GM20000 (cell line): ENCODE measurements around the gene MRPS5.

Experiments used
- DNase-seq: peaks from one replicate; pipeline ENCODE4 v3.0.0; 2012; ENCODE audit warnings: low spot score
- TF ChIP-seq, protein P1 (sequence below): IDR thresholded peaks from 2 replicates; pipeline ENCODE4 v1.5.1; 2012; ENCODE audit warnings: mild to moderate bottlenecking, control low read depth; ENCODE audit errors: extremely low read depth, missing control alignments

MRPS5 gene

DNA sequence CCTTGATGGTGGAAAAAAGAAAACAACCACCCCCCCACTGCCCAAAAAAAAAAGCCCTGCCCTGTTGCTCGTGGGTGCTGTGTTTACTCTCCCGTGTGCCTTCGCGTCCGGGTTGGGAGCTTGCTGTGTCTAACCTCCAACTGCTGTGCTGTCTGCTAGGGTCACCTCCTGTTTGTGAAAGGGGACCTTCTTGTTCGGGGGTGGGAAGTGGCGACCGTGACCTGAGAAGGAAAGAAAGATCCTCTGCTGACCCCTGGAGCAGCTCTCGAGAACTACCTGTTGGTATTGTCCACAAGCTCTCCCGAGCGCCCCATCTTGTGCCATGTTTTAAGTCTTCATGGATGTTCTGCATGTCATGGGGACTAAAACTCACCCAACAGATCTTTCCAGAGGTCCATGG is 68.1 kb downstream of the MRPS5 start:
- DNase-seq, result no peak
- TF ChIP-seq, protein P1, sequence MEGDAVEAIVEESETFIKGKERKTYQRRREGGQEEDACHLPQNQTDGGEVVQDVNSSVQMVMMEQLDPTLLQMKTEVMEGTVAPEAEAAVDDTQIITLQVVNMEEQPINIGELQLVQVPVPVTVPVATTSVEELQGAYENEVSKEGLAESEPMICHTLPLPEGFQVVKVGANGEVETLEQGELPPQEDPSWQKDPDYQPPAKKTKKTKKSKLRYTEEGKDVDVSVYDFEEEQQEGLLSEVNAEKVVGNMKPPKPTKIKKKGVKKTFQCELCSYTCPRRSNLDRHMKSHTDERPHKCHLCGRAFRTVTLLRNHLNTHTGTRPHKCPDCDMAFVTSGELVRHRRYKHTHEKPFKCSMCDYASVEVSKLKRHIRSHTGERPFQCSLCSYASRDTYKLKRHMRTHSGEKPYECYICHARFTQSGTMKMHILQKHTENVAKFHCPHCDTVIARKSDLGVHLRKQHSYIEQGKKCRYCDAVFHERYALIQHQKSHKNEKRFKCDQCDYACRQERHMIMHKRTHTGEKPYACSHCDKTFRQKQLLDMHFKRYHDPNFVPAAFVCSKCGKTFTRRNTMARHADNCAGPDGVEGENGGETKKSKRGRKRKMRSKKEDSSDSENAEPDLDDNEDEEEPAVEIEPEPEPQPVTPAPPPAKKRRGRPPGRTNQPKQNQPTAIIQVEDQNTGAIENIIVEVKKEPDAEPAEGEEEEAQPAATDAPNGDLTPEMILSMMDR, result no peak

DNA sequence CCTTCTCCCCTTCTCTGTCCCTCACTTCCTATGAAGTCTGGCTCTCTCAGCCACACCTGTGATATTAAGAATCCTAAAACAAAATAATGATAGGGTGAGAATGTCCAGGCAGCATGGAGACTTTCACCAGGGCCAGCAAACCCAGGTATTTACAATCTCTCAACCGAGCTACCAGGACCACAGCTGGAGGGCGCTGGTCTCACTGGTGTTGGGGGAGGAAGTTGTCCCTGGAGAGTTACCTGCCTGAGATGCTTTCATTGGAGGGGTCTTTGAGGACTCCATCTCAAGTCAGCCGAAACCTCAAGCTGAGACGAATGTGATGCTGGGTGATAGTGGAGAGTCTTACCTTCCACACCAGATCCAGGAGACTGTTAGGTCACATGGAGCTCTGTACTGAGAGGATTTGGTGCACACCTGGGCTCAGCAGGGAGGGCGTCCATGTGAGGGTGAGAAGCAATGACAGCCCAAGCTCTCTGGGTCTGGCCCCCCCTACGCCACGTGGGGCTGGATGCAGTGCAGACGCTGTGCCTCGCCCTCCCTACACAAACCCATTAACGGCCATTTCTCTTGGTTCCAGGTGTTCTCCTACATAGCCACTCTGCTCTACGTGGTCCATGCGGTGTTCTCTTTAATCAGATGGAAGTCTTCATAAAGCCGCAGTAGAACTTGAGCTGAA is 68.7 kb downstream of the MRPS5 start:
- DNase-seq, result no peak
- TF ChIP-seq, protein P1, result no peak

DNA sequence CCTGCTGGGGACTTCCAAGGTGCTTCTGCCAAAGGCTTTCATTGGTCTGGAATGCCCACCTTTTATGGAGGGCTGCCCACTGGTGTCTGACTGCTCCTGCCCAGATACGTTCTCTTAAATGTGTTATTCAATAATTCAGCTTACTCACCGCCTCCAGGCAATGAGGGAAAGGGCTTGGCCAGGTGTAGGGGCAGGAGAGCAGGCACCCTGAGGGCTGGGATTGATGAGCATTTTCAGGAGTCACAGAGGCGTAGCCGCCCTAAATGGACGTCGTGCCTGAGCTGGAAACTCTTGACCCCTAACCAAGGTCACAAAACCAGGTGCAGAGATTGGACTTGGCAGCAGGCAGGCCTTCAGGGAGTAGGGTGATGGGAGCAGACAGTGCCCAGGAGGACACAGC is 69.3 kb downstream of the MRPS5 start:
- DNase-seq, result no peak

DNA sequence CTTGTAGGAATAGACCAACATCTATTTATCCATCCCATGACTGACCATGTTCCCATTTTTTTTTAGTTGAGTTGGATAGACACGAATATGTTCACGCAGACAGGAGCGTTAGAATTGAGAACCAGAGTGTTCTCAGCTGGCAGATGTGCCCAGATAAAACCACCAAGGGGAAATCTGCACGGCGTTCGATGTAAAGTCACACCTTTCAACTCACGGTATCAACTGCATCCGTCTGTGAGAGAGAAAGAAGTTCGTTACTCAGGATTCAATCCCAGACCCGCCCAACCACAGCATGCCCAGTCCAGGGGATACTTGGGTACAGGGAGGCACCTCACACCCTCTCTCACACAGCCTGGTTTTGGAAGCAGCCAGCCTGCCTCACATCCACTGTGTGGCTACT is 70.0 kb downstream of the MRPS5 start:
- TF ChIP-seq, protein P1, result no peak
- no peak for DNase-seq

More for the DNA sequence above, 69.3 kb downstream of the MRPS5 start:
- TF ChIP-seq, protein P1, result no peak

DNA sequence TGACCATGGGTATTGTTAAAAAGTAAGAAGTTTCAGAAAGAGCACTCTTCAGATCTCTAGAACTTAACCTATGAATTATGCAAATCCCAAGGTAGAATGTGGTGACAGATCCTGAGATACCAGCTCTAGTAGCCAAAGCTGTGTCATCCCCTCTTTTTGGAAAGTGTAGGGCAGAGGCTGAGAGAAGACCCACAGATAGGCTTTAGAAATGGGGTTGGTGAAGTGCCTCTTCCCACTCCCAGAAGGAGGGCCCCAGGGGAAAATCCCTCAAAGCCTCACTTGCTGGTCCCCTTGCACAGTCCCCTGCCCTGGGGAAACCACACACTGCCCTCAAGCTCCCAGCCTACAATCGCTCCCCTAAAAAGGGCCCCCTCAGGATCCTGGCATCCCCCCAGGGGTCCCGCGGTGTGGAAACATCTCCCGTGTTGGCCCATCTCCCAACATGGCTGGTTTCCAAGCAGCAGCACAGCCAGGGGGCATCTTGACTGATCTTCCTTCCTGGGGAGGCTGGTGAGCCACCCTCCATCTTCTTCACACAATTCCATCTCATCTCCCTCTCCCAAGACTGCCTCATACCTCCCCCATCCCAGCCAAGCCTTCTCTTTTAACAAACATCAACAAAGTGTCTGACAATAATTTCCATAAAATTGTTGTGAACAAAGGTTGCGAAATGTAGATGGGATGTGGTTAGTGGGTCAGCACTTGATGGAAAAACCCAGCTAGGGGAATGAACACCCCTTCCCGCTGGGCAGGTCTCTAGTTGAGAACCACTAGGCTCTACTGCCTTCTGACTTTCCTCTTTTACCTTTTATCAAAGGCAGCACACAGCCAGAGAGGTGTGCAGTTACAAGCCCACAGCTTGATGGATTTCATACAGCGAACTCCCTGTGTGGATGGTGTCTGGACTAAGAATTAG is 71.0 kb downstream of the MRPS5 start:
- DNase-seq, result no peak
- TF ChIP-seq, protein P1, result no peak

DNA sequence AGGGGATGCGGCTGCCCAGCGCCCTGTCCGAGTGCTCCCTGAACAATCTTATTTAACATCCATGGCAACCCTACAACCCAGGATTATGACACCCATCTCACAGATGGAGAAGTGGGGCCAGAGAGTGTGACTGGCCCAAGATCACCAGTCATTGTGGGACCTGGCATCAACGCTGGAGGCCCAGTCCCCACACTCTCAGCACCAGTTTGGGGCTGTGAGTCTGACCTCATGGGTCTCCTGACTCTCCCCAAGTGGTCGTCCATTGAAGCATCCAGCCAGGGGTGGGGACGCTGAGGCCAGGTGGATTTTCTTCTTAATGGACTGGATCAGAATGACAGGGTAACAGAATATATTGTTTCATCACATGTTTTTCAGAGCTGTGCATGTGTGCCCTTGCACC is 71.6 kb downstream of the MRPS5 start:
- TF ChIP-seq, protein P1, result no peak
- DNase-seq, result no peak

DNA sequence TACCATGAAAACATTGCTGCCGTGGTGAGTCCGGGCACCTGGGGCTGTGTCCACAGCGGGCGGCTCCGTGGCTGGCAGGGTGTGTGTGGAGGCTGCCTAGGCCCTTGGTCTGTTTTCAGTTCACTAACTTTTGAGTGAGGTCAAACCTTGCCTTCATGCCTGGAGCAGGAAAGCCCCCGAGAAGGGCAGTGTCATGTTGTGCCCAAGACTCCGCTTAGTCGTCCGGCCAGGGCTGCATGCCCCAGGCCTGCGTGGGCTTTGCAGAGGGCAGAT is 72.0 kb downstream of the MRPS5 start:
- TF ChIP-seq, protein P1, result no peak
- DNase-seq, result no peak
